HG03108 (cell line): ENCODE results near the gene S100A2.
"Not testable (repeated sequence)": the region's sequence is repeated elsewhere in the genome, so short reads cannot be mapped to it uniquely, and the experiment has no call there.

Experiments
- ATAC-seq: cut with Tn5 transposase; IDR thresholded peaks from one replicate; pipeline ENCODE4 v1.9.1; 2021; ENCODE audit warnings: moderate library complexity; ENCODE audit not compliant: unreplicated experiment

S100A2 gene

DNA sequence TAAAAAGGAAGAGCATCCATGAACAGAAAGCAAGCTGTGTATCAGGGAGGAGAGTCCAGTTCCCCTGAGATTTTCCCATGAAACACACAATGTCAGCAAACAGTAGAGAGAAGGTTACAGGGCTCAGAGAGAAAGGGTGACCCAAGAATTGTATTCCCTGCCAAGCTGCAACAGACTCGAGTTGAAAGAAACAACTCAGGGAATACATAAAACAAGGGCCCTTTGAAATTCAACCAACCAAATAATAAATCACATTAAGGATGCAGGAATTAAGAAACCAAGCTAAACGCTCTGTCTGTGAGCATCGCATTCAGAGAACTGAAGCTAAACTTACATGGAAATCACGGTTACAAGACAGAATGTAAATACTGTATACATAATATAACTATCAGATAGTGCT is 27.1 kb upstream of the S100A2 start:
- no peak for ATAC-seq

GRCh38 chr1:153588482-153588881 is 22.8 kb upstream of the S100A2 start:
- no peak for ATAC-seq

- not testable (repeated sequence) for ATAC-seq
Measured at GRCh38 chr1:153588033-153588432, 22.4 kb upstream of the S100A2 start.

GRCh38 chr1:153587314-153587713 is 21.7 kb upstream of the S100A2 start:
- no peak for ATAC-seq

DNA sequence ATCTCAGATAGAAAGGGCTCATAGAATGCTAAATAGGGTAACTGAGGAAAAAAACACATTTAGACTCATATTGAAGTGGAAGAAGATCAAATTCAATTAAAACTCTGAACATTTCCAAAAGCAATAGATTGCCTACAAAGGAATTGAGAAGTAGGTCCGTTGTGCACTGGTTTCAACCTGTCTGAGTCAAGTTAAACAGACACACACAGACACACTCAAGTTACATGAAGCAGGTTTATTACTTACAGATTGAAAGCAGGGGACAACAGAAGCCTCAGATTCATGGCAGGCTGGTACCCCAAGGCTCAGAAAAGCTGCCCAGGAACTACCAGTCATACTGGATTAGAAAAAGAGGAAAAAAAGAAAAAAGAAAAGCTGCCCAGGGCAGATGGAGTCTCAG is 20.7 kb upstream of the S100A2 start:
- ATAC-seq: no peak

DNA sequence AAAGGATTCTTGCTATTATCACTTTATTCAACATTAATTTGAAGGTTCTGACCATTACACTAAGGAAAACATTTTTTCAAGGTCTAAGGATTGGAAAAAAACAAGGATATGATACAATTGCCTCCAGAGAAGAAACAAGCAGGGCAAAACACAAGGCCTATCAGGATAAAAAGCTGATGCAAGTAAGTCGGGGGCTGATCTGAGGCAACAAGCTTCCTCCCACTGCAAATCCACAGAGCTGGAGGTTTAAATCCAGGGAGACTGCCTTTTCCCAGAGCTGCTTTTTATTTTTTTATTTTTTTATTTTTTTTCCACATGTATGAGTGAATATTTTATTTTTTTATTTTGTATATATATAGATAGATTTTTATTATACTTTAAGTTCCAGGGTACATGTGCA is 19.4 kb upstream of the S100A2 start:
- ATAC-seq: no peak

DNA sequence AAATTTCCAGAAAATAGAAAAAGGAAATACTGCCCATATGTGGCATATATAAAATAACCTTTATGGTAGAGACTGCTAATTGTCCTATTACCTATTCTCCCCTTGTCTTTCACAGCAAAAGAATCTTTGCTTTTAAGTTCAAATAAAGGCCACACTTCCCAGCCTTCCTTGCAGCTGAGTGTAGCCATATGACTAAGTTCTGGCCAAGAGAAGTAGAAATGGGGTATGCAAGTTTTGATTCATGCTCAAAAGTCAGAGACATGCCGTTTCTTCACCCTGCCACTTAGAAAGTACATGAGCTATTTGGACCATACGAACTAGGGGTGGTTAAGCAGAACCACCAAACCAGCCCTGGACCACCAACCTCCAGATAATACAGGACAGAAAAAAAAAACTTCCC is 18.3 kb upstream of the S100A2 start:
- ATAC-seq: no peak

DNA sequence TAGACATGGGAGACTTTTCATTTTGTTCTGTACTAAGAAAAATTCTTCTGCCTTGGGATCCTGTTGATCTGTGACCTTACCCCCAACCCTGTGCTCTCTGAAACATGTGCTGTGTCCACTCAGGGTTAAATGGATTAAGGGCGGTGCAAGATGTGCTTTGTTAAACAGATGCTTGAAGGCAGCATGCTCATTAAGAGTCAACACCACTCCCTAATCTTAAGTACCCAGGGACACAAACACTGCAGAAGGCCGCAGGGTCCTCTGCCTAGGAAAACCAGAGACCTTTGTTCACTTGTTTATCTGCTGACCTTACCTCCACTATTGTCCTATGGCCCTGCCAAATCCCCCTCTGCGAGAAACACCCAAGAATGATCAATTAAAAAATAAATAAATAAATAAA is 17.9 kb upstream of the S100A2 start:
- ATAC-seq: not testable (repeated sequence)

DNA sequence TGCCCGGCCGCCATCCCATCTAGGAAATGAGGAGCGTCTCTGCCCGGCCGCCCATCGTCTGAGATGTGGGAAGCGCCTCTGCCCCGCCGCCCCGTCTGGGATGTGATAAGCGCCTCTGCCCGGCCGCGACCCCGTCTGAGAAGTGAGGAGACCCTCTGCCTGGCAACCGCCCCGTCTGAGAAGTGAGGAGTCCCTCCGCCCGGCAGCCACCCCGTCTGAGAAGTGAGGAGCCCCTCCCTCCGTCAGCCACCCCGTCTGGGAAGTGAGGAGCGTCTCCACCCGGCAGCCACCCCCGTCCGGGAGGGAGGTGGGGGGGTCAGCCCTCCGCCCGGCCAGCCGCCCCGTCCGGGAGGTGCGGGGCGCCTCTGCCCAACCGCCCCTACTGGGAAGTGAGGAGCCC is 17.2 kb upstream of the S100A2 start:
- not testable (repeated sequence) for ATAC-seq

GRCh38 chr1:153578936-153579335 is 13.3 kb upstream of the S100A2 start:
- no peak for ATAC-seq

- ATAC-seq: no peak
Measured at GRCh38 chr1:153578490-153578889, 12.8 kb upstream of the S100A2 start.

- no peak for ATAC-seq
Measured at GRCh38 chr1:153577624-153578051, 12.0 kb upstream of the S100A2 start.

DNA sequence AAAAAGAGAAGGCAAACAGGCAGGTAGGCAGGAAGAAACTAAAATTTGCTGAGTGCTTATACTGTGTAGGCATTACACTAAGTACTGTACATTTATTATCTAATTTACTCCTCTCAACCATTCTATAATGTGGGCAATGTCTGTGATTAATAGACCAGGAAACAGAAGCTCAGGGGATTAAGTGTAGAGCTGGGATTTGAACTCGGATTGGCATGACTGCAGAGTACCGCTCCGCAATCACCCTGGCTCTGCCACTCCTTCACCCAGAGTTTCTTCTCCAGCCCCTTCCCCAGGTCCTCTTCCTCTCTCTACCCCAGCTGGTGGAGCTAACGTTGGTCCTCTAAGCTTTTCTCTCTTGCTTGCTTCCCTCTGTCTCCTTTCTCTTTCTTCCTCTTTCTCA is 11.5 kb upstream of the S100A2 start:
- no peak for ATAC-seq

GRCh38 chr1:153575497-153575896 is 9.9 kb upstream of the S100A2 start:
- ATAC-seq: not testable (repeated sequence)

DNA sequence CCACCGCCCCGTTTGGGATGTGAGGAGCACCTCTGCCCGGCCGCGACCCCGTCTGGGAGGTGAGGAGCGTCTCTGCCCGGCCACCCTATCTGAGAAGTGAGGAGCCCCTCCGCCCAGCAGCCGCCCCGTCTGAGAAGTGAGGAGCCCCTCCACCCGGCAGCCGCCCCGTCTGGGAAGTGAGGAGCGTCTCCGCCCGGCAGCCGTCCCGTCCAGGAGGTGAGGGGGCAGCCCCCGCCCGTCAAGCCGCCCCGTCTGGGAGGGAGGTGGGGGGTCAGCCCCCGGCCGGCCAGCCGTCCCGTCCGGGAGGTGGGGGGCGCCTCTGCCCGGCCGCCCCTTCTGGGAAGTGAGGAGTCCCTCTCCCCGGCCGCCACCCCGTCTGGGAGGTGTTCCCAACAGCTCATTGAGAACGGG is 9.4 kb upstream of the S100A2 start:
- ATAC-seq: not testable (repeated sequence)

- ATAC-seq: no peak
Measured at GRCh38 chr1:153573351-153573750, 7.7 kb upstream of the S100A2 start.

DNA sequence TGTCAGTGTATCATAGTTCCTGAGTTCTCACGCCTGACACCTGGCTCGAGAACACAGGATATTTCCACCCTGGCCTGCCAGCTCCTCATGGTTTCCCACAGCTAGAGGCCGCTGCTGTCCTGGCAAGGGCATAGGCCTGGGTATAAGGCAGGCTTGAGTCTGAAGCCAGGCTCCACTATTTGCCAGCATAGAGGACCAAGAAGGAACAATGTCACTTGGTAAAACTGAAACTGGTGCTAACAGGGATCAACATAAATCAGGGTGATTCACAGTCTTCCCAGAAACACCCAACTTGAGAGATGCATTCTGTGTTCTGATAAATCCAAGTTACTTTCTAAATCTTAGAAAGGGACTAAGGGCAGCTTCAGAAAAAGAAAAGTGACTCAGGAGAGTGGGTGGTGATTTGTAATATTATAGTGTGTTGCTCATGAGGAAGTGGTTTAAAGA is 6.9 kb upstream of the S100A2 start:
- ATAC-seq: peak; percentile 60

DNA sequence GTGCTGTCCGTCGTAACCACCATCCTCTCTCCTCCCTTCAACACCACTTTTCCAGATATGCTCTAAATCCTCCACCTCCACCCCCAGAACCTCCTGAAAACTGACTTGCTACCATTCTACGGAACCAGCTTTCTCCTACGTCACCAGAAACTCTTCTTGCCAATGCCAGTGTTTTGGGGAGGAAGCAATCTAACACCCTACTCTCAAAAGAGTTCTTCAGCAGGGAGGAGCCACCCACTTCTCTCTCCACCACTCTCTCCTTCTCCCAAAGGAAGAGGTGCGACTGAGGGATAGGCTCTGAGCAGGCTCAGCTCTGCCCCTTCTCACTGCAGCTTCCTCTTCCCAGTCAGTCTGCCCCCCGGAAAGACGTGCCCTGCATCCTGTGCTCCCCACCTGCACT is 6.1 kb upstream of the S100A2 start:
- no peak for ATAC-seq

- no peak for ATAC-seq
Measured at GRCh38 chr1:153570874-153571273, 5.2 kb upstream of the S100A2 start.

DNA sequence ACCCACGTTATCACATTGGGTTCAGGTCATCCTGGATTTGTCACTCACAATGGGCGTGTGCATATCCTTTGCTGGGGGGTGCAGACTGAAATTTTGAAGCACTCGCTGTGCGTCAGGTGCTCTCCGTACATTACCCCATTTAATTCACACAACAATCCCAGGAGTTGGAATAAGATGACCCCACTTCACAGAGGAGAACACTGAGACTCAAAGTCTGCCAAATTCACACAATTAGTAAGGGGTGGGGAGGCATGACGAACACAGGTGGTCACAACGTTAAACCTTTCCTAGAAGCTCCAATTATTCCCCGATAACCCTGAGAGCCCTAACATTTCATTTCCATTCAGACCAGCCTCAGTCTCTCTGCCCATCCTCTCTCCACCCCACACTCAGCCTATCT is 3.8 kb upstream of the S100A2 start:
- ATAC-seq: no peak

- ATAC-seq: no peak
Measured at GRCh38 chr1:153568367-153569099, 2.9 kb upstream of the S100A2 start.

DNA sequence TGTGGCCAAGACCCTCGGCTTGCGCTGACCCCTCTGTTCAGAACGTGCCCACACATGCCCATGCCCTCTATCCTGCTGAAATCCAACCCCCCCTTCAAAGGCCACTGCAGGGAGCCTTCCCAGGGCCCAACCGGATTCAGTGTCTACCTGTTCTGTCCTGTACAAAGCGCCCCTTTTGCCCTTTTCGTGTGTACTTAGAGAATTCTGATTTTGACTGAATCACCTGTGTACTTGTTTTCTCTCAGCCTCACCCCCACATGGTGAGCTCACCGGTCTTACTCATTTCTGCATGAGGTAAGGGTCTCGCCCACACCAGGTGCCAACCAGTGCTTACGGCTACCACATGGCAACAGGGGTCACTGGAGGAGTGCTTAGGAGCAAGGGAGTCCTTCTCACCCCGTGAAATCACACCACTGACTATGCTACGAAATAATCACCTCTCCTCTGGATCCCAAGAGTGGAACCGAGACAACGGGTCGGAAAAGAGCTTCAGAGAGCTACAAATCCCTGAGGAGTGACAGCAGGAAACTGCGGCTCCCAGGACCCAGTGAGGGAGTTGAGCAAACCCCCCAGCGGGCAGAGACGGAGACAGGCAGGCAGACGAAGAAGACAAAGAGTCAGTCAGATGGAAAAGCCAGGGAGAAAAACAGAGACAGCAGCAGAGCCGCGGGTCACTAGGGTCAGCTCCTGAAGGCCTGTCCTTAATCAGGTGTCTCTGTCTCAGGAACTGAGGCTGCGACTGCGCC is 2.1 kb upstream of the S100A2 start:
- no peak for ATAC-seq
